GM21576 (cell line): ENCODE data around the gene TRMU.

Experiments
- ATAC-seq: cut with Tn5 transposase; IDR thresholded peaks from one replicate; pipeline ENCODE4 v1.9.1; 2021; ENCODE audit warnings: mild to moderate bottlenecking, moderate library complexity; ENCODE audit not compliant: unreplicated experiment

The TRMU gene

DNA sequence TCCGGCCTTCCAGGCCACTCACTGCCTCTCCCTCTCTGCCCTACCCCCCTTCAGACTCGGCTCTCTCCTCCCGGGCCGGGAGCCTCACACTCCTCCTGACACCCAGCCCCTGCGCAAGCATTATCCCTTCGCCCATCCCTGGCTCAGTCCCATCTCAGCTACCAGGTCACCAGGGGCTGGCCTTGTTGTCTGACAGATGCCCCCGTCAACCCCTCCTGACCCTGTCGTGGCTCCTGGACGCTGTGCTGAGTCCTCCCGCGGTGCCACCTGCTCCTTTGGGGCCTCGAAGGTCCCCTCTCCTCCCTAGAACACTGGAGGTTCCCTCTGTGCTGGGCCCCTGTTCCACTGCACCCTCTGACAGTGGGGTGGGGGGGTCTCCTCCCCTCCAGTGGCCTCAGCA is 32.9 kb downstream of the TRMU start:
- no peak for ATAC-seq

DNA sequence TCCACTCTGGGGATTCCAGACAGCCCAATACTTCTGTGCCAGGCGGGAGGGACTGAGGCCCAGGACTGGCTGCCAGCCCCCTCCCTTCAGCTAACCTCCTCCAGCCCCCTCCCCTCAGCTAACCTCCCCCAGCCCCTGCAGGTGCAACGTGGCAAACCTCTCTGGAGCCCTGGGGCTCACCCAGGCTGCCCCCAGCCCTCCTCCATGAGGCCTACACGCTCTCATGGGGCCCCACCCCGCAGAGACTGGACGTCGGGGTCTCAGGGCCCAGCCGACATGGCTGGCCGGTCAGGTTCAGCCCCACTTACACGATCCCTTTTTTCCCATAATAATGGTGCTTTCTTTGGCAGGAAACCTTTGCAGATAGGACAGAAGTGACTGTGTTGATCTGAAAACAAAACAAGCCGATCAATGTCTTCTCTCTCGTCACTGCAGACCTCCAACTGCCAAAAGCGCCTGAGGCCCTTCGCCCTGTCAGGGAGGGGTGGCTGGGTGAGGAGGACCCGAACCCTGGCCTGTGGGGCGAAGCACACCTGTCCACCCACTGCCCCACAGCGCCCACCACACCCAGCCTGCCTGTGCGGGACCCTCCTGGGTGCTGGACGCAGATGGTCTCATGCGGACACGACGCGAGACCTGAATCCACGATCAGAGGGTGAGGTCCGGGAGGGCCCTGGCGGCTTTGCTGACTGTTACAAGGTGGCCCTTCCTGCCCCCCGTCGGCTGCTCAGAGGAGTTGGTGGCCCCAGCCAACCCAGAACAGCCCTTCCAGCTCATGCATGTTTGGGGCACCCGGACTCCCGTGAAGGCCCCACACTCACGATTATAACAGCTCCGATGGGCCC is 33.6 kb downstream of the TRMU start:
- no peak for ATAC-seq

DNA sequence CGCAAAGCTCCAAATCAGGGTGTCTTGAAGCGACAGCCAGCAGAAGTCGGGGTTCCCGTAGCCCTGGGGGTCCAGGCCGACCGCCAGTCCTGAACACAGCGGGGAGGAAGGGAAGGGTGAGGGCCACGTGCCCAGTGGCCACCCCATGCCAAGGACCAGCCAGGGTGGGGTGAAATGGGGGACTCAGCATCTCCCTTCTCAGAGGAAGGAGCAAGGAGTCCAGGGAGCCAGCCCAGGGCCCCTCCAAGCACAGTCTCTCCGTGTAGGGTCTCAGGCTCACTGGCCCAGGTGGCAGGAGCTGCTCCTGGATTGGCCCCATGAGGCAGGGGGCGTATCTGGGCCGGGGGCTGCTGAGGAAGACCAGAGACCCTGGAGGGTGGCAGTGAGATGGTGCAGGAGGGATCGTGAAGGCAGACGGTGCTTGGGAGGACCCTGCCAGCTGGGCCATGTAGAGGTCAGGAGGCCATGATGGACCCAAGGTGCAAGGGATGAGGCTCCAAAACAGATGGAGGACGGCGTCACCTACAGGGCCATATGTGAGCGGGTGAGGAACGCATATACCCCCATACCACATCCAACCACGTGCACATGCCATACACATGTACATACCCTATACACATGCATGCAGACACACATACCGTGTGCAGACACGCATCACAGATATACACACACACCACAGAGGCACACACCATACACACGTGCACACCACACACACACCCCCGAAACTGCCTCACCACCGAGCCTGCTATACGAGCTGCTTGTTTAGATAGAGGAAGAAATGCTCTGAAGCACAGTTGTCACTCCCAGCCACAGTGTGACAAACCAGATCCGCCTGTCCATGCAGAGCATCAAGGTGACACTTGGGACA is 34.4 kb downstream of the TRMU start:
- ATAC-seq = no peak

DNA sequence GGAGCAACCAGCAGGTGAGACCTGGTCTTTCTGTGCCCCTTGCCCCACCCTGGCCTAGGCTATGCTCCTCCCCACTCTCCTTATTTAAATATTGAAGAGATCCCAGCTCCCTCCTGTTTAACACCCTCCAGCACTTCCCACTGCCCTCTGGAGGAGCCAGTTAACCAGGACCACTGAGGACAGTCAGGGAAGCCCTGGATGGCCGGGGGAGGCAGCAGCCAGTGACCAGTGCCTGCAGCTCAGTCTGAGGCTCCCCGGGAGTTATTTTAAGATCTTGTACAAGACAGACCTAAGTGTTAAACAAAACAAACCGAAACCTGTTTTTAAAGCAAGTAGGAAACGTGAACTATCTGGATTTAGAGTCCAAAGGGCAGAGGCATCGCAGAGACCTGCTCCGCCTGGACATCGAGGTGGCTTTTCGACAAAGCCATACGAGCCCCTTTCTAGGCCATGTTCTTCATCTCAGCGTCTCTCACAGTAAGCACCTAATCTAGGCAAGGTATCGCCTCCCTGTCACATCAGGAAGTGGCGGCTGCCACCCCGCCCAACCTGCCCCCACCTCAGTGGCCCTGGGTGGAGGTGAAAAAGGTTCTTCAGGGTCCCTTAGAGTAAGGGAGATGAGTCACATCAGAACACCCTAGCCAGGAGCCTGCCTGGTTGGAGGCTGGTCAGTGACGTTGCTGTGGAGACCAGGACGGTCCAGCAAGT is 35.2 kb downstream of the TRMU start:
- ATAC-seq = no peak

DNA sequence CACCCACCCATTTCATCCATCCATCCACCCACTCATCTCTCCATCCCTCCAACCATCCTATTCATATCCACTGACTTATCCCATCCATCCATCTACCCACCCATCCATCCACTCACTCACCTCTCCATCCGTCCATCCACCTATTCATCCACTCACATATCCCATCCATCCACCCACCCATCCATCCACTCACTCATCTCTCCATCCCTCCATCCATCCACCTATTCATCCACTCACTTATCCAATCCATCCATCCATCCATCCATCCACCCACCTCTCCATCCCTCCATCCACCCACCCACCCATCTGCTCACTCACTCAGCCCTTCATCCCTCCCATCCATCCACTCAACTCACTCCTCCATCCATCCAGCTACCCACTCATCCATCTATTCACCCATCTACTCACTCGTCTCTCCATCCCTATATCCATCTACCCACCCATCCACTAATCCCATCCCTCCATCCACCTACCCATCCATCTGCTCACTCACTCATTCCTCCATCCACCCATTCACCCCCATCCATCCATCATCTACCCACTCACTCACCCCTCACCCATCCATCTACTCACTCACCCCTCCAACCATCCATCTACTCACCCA is 36.2 kb downstream of the TRMU start:
- no peak for ATAC-seq

DNA sequence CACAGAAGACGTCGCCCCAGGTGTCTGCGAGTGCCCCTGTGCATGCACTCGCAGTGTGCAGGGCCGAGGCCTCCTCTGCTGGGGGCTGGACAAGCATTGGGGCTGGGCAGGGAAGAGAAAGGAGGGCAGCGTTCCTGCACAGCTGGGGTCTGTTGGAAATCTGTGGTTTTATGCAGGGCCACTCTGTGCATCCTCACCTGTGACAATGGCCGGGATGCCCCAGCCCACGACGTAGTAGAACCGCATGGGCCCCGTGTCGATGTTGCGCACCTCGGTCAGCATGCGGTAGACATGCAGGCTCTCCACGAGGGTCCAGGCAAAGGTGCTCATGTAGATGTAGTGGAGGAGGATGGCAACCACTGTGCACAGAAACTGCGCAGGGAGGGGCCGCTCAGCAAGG is 37.2 kb downstream of the TRMU start:
- ATAC-seq = no peak

DNA sequence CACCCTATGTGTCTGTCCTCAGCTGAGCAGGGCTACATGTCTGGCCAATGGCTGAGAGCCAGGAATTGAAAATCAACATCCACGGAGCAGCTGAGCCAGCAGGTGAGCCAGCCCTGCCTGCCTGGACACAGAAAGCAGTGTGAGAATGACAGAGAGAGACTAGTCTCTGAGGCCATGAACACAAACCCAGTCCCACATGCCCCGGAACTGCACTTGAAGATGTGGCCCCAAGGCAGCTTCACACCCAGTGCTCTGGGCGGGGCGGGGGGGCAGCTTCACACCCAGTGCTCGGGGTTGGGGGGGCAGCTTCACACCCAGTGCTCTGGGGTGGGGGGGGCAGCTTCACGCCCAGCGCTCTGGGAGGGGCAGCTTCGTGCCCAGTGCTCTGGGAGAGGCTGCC is 37.6 kb downstream of the TRMU start:
- no peak for ATAC-seq

DNA sequence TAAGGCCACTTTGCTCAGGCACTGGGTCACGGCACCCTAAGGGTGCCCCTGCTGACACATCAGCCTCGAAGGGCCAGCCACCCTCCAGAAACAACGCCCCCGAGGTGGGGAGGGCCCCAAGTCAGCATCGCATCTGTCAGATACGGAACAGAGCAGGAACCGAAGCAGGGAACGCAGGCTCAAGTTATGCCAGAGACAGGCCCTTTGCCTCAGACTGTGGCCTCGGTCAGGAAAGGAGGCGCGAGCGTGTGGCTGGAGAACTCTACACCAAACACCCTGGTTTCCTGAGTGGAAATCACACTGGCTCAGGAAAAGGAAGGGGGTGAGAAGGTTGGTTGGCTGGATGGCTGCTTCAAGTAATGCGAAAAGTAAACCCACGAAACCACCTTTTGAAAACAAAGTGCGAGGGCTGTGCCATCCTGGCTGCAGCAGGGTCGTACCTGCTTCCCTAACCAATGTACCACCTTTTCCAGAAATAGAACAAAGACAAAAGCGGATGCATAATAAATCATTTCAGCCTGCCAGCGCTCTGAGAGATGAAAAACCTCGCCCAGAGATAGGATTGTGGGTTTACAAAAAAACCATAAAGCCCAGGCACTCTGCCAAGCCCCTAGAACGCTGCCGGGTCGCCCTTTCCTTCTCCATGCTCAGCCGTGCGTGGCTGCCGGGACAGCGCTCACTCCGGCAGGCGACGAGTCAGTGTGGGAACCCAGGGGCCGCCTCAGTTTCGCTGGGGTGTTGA is 38.6 kb downstream of the TRMU start:
- no peak for ATAC-seq

DNA sequence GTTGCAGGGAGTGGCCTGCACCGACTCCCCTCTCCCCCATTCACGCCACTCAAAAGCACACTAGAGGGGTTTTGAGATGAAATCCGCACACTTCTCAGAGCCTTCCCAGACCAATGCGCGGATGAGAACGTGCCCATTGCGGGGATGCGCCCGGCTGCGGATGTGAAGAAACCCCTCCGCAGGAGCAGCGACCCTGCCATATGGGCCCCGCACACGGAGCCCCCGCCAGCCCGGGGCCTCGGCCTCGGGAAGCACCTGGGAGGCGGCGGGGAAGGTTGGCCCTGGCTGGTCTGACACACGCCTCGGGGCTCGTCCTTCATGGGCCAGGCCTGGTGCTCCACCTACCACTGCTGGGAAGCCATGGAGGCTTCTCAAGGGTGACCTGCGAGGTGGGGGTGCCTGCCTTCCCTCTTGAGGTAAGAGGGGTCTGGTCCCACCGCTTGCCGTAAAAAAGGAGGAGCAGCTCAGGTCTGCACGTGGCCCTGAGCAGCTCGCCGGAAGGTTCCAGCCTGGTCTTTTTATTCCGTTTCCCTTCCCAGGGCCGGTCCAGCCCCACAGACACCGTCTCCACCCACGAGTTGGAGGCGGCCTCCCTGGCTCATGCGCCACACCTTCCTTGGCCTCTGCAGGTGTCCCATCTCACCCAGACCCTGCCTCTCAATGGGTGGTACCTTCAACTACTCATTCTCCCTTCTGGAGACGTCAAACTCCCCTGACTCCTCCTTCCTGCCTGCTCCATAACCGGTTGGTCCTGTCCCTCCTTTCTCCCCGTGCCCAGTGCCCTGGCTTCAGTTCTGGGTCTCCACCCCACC is 39.4 kb downstream of the TRMU start:
- ATAC-seq = no peak

DNA sequence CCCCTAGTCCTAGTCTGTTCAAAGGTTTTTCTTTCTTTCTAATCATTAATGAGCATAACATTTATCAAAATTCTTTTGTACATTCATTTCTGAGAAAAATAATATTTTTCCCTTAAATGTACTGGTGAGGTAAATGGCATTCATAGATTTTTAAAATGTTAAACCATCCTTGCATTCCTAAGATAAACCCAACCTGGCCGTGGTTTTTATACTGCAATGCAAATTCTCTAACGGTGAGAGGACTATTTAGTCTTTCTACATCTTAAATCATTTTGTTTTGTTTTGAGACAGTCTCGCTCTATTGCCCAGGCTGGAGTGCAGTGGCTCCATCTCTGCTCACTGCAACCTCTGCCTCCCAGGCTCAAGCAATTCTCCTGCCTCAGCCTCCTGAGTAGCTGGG is 40.6 kb downstream of the TRMU start:
- ATAC-seq = no peak

DNA sequence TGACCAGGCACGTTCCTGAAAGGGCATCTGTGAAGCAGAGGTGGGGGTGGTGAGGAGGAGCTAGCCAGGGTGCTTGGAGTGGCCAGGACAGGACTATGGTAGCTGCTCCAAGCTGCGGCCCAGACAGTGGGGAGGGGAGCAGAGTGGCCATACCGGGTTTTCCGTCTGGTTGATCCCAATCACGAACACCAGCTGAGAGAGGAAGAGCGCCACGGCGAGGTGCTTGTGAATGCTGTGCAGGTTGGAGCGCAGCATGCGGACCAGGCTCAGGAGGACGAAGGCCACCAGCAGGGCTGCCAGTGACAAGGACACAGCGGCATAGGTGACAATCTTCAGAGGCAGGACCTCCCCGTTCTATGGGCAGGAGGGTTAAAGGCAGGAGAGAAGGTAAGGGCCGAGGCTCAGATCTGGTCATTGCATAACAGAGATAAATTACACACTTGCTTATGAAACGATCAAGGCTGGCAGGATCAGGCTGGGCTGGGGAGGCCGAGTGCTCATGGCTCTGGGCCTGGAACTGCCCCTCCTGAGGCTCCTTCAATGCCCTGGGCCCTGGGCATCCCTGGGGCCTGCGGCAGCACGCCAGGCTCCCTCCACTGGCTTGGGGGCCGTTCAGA is 41.5 kb downstream of the TRMU start:
- ATAC-seq = no peak

DNA sequence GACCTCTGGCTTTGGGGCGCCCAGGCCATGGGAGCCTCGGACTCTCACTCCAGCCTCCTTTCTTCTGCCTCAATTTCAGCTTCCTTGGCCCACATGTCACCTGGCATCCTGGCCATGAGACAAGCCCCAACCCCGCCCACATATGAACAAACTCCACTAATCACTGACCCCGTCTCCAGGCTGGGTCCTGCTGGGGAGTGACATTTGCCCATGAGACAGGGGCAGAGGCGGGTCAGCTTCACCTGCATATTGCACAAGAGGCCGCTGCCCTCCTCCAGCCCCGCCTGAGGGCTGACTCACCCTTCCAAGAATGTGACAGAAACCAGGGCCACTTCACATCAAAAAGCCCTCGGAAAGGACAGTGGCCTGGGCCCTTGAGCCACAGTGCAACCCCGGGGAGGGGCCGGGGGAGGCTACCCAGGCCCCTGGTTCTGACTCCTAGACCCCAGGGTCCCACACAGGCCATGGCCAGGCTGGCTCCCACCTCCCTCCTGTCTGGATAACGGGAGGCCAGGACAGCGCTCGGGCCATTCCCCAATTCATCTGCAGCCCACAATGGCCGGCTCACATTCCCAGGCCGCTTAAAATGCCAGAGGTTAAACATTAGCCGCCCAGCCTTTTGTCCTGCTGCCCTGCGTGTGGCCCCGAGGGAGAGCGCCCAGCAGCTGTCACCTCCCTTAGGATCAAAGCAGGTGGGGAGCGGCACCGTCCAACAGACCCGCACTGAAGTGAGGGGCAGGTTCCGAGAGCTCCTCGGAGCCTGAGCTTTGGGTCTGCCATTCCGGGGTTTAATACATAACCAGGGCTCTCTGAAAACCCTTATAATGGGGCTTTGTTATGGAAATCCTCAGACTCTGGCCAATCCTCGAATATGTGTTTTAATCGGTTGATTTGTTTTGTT is 42.3 kb downstream of the TRMU start:
- ATAC-seq = no peak

DNA sequence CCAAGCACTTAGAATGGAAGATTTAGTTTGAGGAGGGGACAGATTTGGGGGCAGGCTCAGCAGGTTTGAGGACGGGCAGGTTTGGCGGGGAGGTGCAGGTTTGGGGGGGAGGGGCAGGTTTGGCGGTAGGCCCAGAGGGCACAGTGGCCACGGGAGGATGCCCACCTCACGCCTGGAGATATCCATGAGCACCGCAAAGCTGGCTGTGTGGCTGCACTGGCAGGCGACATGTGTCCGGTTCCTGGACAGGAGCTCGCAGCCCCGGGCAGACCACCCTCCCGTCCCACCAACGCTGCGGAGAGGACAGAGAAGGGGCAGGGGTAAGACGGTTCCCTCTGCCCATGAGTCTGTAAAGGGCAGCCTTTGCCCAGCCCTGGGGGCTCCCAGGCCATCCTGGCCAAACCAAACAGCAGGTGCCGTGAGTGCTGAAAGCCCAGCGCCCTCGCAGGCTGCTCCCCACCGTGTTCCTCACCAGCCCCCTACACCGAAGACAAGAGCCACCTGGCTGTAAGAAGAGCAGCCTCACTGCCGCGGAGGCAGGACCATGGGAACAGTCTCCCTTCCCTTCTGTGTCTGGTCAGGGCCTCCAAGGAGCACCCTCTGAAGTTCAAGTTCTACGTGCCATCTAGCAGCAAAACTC is 43.0 kb downstream of the TRMU start:
- ATAC-seq = no peak

DNA sequence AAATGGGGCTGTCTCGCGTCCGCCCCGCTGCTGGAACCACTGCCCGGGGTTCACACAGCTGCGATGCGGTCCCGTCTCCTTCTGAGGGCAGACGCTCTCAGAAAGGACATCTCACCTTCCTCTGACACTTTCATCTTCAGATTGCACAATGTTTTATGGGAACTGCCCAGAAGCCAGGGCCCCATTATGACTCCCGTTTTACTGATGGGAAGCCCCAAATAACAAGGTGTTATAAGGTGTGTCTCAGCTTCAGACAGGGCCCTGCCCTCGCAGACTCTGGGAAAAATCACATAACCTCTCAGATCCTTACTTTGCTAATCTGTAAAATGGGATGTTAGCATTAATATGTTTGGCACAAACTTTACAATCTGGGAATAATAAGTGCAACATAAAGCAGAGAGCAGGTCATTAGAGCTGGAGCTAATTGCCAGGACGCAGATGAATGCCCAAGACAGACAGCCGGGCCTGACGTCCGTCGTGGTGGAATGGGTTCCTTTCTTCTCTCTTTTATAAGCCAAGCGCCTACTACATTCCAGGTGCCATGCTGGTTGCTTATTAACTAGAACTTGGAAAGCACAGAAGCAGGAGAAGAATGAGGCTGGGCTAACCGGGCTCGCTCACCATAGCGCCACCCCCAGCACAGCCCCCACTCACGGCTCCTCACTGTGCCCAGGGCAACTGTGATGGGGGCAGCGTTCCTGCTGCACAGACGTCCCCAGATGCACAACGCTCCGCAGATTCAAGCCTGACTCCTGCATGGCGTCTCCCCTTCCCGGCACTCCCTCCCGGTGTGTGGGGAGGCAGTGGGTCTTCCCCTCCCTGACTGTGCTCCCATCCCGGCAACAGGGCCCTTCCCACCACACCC is 43.8 kb downstream of the TRMU start:
- ATAC-seq = no peak

DNA sequence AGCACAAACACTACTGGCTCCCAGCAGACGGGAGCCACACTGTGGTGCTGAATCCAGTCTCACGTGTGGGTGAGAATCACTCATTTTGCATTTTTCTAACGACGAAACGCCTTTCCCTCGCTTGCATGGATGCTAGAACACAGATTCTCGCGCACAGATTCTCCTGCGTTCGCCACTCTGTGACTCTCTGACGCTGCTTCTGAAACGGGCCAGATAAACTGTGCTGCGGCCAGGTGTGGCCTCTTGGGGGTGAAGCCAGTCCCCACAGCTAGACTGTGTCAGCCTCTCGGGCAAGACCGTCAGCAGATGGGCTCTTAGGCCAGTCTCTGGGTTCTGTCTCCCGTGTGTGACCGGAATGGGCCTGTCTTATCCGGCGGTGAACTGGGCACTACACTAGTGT is 44.6 kb downstream of the TRMU start:
- ATAC-seq = no peak

DNA sequence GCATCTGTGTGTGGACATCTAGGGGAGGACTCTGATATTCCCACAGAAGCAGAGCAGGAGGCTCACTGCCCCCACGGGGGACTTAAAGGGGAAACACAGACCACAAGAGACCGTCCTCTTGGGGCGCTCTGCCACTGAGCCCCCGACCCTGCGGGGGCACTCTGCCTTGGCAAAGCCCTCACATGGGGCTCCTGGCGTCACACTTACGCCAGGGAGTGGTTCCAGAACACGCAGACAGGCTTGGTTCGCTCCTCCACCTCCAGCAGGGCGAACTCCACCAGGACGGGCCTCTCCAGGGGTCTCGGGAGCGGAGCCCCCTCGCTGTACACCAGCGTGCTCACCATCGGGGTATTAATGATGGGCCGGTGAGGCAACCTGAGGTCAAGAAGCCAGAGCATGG is 45.1 kb downstream of the TRMU start:
- ATAC-seq = no peak

DNA sequence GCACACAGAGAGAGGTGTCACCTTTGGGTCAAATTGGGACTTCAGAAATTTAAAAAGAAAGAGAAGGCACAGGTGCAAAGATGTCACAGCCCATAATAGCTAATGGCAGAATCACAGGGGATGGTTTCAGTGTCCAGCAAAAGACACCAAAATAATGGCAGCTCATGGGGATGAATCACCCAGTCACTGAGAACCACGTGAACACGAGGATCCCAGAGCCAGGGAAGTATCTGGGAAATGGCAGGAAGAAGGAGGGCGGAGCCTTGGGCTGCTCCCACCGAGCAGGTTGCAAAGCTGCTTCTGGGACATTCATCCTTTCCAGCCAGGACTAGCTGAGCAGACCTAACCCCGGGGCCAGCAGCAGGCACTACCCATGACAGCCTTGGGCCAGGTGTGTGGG is 45.6 kb downstream of the TRMU start:
- no peak for ATAC-seq
